HG03139 (cell line): ENCODE results near the gene CHN1.

Experiments
- ATAC-seq: cut with Tn5 transposase; IDR thresholded peaks from one replicate; pipeline ENCODE4 v1.9.1; 2021; ENCODE audit not compliant: unreplicated experiment

The CHN1 gene

GRCh38 chr2:174972924-174973323 lies 32.3 kb downstream of the CHN1 start:
- ATAC-seq = no peak

- ATAC-seq = no peak
These were observed 33.1 kb downstream of the CHN1 start for GRCh38 chr2:174971868-174972781.

DNA sequence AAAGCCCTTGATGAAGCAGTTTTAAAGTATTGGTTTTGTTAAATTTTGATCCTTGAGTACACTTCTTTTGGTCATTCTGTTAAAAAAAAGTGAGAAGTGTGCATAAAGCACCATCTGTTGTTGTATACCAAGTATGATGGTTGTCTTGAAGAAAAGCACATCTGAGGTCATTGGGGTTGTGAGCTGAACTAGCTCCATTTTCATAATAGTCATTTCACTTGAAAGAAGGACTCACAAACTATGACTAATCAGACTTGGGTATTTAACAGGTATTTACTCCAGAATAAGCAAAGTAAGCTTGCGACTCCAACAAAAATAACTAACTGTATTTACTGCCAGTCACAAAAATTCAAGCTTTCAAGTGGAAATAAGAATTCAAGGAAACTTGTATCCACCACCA lies 35.1 kb downstream of the CHN1 start:
- ATAC-seq = no peak

DNA sequence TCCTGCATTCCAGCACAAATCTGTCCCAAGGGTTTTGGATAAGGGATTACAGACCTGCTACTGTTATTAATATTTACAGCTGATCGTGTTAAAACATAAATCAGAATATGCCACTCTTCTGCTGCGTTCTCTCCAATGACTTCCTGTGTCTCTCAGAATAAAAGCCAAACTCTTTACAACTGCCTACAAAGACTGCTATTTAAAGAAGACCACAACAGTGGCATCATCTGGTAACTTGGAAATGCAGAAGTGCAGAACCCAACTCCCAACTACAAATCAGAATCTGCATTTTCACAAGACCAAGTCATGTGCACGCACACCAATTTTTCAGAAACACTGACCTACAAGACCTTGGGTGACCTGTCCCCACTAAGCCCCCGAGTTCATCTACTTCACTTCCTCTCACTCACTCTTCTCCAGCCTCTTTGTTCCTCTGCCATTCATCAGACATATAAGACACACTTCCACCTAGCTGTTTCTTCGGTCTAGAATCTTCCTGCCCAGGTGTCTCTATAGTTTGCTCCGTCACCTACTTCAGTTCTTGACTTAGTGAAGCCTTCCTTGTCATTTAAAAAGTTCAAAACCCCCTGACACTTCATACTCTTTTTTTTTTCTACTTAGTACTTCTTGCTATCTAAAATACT lies 36.0 kb downstream of the CHN1 start:
- ATAC-seq = no peak

DNA sequence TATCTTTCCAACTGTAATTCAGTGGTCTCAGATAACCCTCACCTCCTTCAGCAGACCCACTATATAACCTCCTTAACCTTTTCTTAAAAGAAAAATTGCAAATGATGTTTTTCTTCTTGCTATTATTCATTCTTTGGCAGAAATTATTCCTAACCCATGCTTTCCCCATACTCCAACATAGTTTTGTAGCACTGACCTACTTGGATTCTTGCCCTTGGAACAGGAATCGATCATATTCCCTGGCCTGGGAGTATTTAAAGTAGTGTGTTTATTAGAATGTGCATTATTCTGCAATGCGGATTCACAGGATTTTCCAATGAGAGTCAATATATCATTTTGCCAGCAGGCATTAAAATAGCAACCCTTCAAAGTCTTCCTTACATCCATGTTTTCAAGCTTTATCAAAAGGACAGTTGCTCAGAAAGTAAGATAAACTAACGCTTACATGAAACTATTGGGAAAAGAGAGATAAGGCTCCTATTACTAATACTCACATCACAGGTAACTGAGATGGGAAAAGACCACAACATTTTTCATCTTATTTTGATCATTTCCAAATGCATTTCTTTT lies 37.4 kb downstream of the CHN1 start:
- no peak for ATAC-seq

DNA sequence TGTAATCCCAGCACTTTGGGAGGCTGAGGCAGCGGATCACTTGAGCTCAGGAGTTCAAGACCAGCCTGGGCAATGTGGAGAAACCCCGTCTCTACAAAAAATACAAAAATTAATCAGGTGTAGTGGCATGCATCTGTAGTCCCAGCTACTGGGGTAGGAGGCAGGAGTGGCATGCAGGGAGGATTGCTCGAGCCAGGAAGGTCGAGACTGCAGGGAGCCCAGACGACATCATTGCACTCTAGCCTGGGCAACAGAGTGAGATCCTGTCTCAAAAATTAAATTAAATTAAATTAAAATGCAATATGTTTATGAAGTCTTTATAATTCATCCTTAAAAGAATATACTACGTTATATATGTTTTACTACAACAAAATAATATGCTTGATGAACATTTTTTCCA lies 38.1 kb downstream of the CHN1 start:
- no peak for ATAC-seq

DNA sequence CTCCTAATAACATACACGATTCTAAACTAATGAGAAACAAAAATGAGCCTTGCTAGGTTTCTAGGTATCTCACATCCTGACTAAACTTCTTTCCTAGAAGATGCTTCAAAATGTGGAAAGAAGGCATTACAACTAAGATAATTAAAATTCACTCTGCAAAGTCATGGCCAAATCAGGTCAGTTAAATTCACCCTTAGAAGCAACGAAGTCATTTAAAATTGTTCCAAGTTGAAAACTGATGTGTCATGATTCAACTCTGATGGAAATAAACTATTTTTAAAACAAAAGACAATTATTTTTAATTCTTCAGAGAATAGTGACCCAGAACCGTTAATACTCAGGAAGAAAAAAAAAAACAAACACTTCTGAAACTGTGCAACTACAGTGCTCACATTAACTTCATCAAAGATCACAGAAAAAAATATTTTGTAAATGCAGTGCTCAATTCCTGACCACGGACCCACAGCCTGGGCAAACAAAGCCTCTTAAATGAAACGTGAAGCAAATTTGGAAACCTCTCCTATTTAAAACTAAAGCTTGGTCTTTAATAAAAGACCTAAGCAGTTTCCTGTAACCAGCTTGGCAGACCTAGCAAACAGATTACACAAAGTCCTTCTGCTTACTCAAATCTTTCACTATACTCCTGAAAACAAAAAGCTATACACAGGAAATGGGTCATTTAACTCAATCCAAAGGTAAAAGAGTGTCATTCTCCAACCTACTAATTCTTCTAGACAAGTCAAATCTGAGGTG lies 39.0 kb downstream of the CHN1 start:
- ATAC-seq = no peak

DNA sequence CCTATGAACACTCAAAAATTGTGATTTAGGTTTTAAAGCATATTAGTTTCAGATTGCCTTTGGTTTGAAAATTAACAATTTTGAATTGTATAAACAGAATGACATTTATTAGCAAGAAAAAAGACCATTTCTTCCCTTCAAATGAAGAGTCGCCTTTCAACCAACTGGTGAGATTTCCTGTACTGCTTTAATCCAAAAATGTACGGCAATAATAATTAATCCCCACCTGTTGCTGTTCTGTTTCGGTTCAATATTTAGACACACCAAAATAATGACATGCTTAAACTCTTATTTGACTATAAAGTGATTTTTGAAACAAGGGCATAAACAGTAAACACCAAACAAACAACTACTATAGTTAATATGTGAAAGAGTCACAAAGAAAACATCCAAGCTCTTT lies 39.6 kb downstream of the CHN1 start:
- ATAC-seq = no peak

GRCh38 chr2:174964404-174964803 lies 40.8 kb downstream of the CHN1 start:
- no peak for ATAC-seq

- ATAC-seq = no peak
These were observed 41.5 kb downstream of the CHN1 start for GRCh38 chr2:174963437-174964400.

DNA sequence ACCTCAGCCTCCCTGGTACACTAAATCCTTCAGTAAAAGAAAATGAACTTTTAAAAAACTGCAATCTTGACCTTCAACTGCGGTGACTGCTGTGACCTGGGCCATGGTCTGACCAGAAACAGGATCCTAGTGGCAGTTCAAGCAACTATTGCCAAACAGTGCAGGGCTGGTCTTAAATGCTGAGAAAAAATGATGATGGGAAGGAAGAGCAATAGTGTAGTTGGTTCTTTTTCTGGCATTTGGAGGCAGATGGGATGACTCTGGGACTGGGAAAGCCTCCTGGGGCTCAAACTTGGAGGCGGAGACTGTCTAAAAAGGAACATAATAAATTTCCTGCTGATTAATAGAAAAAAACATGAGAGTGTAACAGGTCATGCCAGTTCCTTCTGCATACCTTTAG lies 45.4 kb downstream of the CHN1 start:
- ATAC-seq = no peak

- ATAC-seq = no peak
These were observed 48.1 kb downstream of the CHN1 start for GRCh38 chr2:174957050-174957449.

DNA sequence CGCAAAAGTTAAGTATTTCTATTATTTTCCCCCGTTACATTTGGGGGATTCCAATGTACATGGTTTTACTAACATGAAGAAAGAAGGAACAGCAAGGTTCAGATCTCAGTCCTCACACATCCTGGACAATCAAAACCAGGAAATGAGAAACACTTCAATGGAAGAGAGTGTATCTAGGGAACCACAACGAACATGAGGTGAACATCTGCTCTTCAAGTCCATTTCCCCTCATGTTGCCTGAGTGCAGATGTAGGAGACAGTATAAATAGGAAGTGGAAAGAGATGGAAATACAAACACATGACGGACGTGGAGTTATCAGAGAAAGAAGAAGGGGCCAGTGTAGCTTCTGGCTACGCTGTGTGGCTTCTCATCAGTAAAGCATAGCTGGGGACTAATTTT lies 52.6 kb downstream of the CHN1 start:
- ATAC-seq = no peak

DNA sequence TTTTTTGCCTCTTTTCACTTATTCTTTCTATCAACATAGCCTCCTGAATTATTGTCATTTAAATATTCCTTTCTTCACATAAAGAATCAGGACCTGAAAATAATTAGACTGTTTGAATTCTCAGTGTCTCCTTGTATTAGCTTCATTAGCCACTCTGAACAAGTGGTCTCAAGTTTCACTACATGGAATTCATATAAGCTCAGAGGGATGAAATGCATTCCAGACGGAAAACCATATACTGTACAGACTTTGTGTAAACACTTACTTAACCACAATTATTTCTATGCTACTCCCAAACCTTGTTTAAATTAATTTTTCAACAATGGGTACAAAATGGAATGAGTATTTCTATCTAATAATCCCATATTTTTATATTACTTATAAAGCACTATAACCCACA lies 53.4 kb downstream of the CHN1 start:
- ATAC-seq = no peak

GRCh38 chr2:174949988-174950687 lies 55.0 kb downstream of the CHN1 start:
- ATAC-seq = no peak

DNA sequence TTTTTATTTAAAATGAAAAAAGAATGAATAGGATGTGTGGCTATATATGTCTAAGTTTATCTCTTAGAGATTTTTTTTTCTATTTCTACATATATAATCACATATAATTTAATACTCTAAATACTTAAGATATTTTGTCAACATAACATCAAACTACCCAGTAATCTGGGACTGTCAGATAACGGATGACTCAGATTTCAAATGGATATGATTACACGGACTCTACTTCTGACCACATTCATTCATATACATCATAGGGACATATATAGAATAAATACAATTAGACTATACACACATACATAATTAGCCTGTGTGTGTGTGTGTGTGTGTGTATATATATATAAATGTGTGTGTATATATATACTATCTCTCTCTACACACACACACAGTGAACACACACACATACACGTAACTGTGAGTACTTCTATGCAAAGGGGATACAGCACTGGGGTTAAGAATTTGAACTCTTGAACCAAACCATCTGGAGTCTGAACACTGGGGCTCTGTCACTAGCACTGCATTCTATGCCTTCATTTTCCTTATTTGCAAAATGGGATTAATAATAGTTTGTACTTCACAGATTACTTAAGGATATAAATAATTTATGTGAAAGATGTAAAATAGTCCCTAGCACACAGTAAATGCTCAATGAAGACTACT lies 59.5 kb downstream of the CHN1 start:
- no peak for ATAC-seq

GRCh38 chr2:174939046-174939445 lies 66.1 kb downstream of the CHN1 start:
- no peak for ATAC-seq

GRCh38 chr2:174931724-174932123 lies 73.5 kb downstream of the CHN1 start:
- ATAC-seq = no peak

DNA sequence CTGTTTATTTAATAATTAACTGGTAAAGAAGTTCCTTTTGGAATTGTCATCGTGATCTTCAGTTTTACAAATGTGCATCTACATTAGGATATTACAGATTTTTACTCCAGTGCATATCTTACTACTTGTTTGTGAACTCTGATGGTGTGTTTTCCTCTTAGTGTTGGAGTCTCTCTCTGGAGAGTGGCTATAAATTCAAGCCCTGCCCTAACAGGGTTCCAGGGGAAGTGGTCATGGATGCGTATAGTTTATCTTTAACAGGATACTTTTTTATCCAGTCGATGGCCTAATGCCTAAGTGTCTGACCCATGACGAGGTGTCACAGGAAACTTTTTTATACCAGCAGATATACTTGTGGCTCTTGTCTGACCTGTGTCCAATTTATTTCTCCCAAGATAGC lies 75.4 kb downstream of the CHN1 start:
- no peak for ATAC-seq
